NCI-H1092 (cell line): ENCODE data around the gene LRRIQ1.

ENCODE experiments used
- DNase-seq: peaks from one replicate; lab custom pipeline; 2025; lab: John Stamatoyannopoulos, UW

LRRIQ1 gene

GRCh38 chr12:85060916-85061315 is 24.8 kb downstream of the LRRIQ1 start:
- no peak for DNase-seq

GRCh38 chr12:85065837-85066482 is 29.8 kb downstream of the LRRIQ1 start:
- no peak for DNase-seq

- no peak for DNase-seq
Measured at GRCh38 chr12:85072826-85073225, 36.7 kb downstream of the LRRIQ1 start.

GRCh38 chr12:85076688-85077430 is 40.7 kb downstream of the LRRIQ1 start:
- DNase-seq: peak; percentile 5

GRCh38 chr12:85085066-85085465 is 48.9 kb downstream of the LRRIQ1 start:
- no peak for DNase-seq

GRCh38 chr12:85089792-85090191 is 53.6 kb downstream of the LRRIQ1 start:
- DNase-seq: no peak

- DNase-seq: no peak
Measured at GRCh38 chr12:85092814-85093370, 56.7 kb downstream of the LRRIQ1 start.

- DNase-seq: no peak
Measured at GRCh38 chr12:85095501-85095900, 59.4 kb downstream of the LRRIQ1 start.

- no peak for DNase-seq
Measured at GRCh38 chr12:85130646-85131045, 94.5 kb downstream of the LRRIQ1 start.

- no peak for DNase-seq
Measured at GRCh38 chr12:85138833-85139232, 102.7 kb downstream of the LRRIQ1 start.

GRCh38 chr12:85147331-85147730 is 111.2 kb downstream of the LRRIQ1 start:
- no peak for DNase-seq

GRCh38 chr12:85152311-85152729 is 116.2 kb downstream of the LRRIQ1 start:
- DNase-seq: no peak

- peak; percentile 0 for DNase-seq
Measured at GRCh38 chr12:85155791-85156190, 119.6 kb downstream of the LRRIQ1 start.

- DNase-seq: peak; percentile 1
Measured at GRCh38 chr12:85156569-85156968, 120.4 kb downstream of the LRRIQ1 start.

GRCh38 chr12:85157035-85157603 is 121.0 kb downstream of the LRRIQ1 start:
- no peak for DNase-seq

- DNase-seq: no peak
Measured at GRCh38 chr12:85163752-85164321, 127.7 kb downstream of the LRRIQ1 start.

- DNase-seq: no peak
Measured at GRCh38 chr12:85179680-85180270, 143.6 kb downstream of the LRRIQ1 start.

GRCh38 chr12:85182699-85183098 is 146.5 kb downstream of the LRRIQ1 start:
- DNase-seq: no peak

- DNase-seq: no peak
Measured at GRCh38 chr12:85183855-85184254, 147.7 kb downstream of the LRRIQ1 start.

GRCh38 chr12:85186236-85186635 is 150.1 kb downstream of the LRRIQ1 start:
- no peak for DNase-seq

- no peak for DNase-seq
Measured at GRCh38 chr12:85188619-85189018, 152.5 kb downstream of the LRRIQ1 start.

GRCh38 chr12:85190728-85191127 is 154.6 kb downstream of the LRRIQ1 start:
- no peak for DNase-seq
